ENCODE results near the gene KLHL36. TPM values are rescaled to one million over a fixed set of nuclear protein-coding genes. Genes with fewer than 3 reads are reported as not detected.

KLHL36 gene
- total and polyA plus RNA-seq, 5 donors from 2014 or later: 28.1 to 86.0 (median 38.4) TPM

GRCh38 chr16:84650062-84650991 lies 2.0 kb downstream of the KLHL36 start:
- peak overlapping the region; percentile 80 to 89 (median 86) for H3K4me3 Mint-ChIP-seq
- Histone ChIP-seq H3K4me3 (ENCODE audit: low read depth, low read length) (no peak overlapping the region), H3K4me1 (ENCODE audit: control insufficient read depth, insufficient read depth, low read length, poor library complexity, severe bottlenecking) (peaks cover 48% of the 10 kb centered on the region), H3K27ac (ENCODE audit: insufficient read depth, low read length, poor library complexity, severe bottlenecking) (peak overlapping the region; percentile 69), H3K36me3 (ENCODE audit: control insufficient read depth, insufficient read depth, low read length) (peaks cover 24% of the 10 kb centered on the region), H3K9me3 (ENCODE audit: control insufficient read depth in 2 of 2, low read length in 2 of 2) (no peaks in the 10 kb centered on the region), H3K27me3 (ENCODE audit: control insufficient read depth, insufficient read depth, low read length) (no peaks in the 10 kb centered on the region)
- peaks cover 15 to 66% (median 41%) of the 10 kb centered on the region in 4 donors for H3K4me1 Mint-ChIP-seq
- H3K9me3 Mint-ChIP-seq: no peaks in the 10 kb centered on the region
- H3K36me3 Mint-ChIP-seq: peaks cover 33% of the 10 kb centered on the region
- DNase-seq: no peak
- H3K27me3 Mint-ChIP-seq: peaks cover 11% of the 10 kb centered on the region
- peak overlapping the region; percentile 44 to 79 (median 65) for H3K27ac Mint-ChIP-seq
- no peak for ATAC-seq (ENCODE audit: low read depth in 2 of 2)

GRCh38 chr16:84652566-84652965 lies 4.3 kb downstream of the KLHL36 start:
- peaks cover 37% of the 10 kb centered on the region for H3K36me3 Mint-ChIP-seq
- Histone ChIP-seq H3K27ac (ENCODE audit: insufficient read depth, low read length, poor library complexity, severe bottlenecking) (peak overlapping the region; percentile 31), H3K4me3 (ENCODE audit: low read depth, low read length) (no peak overlapping the region), H3K4me1 (ENCODE audit: control insufficient read depth, insufficient read depth, low read length, poor library complexity, severe bottlenecking) (peaks cover 61% of the 10 kb centered on the region), H3K36me3 (ENCODE audit: control insufficient read depth, insufficient read depth, low read length) (peaks cover 33% of the 10 kb centered on the region), H3K27me3 (ENCODE audit: control insufficient read depth, insufficient read depth, low read length) (no peaks in the 10 kb centered on the region), H3K9me3 (ENCODE audit: control insufficient read depth in 2 of 2, low read length in 2 of 2) (no peaks in the 10 kb centered on the region)
- H3K4me1 Mint-ChIP-seq: peaks cover 15 to 78% (median 45%) of the 10 kb centered on the region in 4 donors
- peak overlapping the region; percentile 15 to 88 (median 42) for H3K4me3 Mint-ChIP-seq
- ATAC-seq (ENCODE audit: low read depth in 2 of 2) (no peak), DNase-seq (peak in 2 of 3 donors; percentile 22 to 68)
- peaks cover 4% of the 10 kb centered on the region for H3K27me3 Mint-ChIP-seq
- peak overlapping the region; percentile 48 to 83 (median 74) for H3K27ac Mint-ChIP-seq
- no peaks in the 10 kb centered on the region for H3K9me3 Mint-ChIP-seq

DNA sequence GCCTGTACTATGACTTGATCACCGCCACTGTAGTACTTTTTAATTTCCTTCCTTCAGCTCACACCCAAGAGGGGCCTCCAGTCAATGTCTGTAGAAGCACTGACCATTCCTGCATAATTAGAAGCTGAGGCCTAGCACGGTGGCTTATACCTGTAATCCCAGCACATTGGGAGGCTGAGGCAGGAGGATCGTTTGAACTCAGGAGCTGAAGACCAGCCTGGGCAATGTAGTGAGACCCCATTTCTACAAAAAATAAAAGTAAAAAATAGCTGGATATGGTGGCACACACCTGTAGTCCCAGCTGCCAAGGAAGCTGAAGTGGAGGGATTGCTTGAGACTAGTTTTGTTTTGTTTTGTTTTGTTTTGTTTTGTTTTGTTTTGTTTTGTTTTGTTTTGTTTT lies 5.9 kb downstream of the KLHL36 start:
- H3K27me3 Mint-ChIP-seq: no peaks in the 10 kb centered on the region
- Histone ChIP-seq H3K36me3 (ENCODE audit: control insufficient read depth, insufficient read depth, low read length) (peaks cover 48% of the 10 kb centered on the region), H3K9me3 (ENCODE audit: control insufficient read depth in 2 of 2, low read length in 2 of 2) (no peaks in the 10 kb centered on the region), H3K27me3 (ENCODE audit: control insufficient read depth, insufficient read depth, low read length) (no peaks in the 10 kb centered on the region), H3K4me3 (ENCODE audit: low read depth, low read length) (no peak overlapping the region), H3K27ac (ENCODE audit: insufficient read depth, low read length, poor library complexity, severe bottlenecking) (no peak overlapping the region), H3K4me1 (ENCODE audit: control insufficient read depth, insufficient read depth, low read length, poor library complexity, severe bottlenecking) (peaks cover 54% of the 10 kb centered on the region)
- H3K9me3 Mint-ChIP-seq: no peaks in the 10 kb centered on the region
- no peak for DNase-seq
- ATAC-seq (ENCODE audit: low read depth in 2 of 2): no peak
- H3K36me3 Mint-ChIP-seq: peaks cover 41% of the 10 kb centered on the region
- H3K27ac Mint-ChIP-seq: peak overlapping the region in 1 of 3 donors; percentile 83
- H3K4me1 Mint-ChIP-seq: peaks cover 15 to 87% (median 43%) of the 10 kb centered on the region in 4 donors
- peak overlapping the region in 2 of 4 donors; percentile 38 to 46 for H3K4me3 Mint-ChIP-seq

GRCh38 chr16:84654998-84655397 lies 6.7 kb downstream of the KLHL36 start:
- Mint-ChIP-seq H3K27ac (peak overlapping the region; percentile 67 to 84 (median 77)), H3K36me3 (peaks cover 45% of the 10 kb centered on the region), H3K4me1 (peaks cover 15 to 80% (median 43%) of the 10 kb centered on the region in 4 donors), H3K4me3 (peak overlapping the region in 1 of 4 donors; percentile 22), H3K27me3 (no peaks in the 10 kb centered on the region), H3K9me3 (no peaks in the 10 kb centered on the region)
- ATAC-seq (ENCODE audit: low read depth in 2 of 2) (no peak), DNase-seq (no peak)
- Histone ChIP-seq H3K9me3 (ENCODE audit: control insufficient read depth in 2 of 2, low read length in 2 of 2) (no peaks in the 10 kb centered on the region), H3K4me3 (ENCODE audit: low read depth, low read length) (no peak overlapping the region), H3K27me3 (ENCODE audit: control insufficient read depth, insufficient read depth, low read length) (no peaks in the 10 kb centered on the region), H3K4me1 (ENCODE audit: control insufficient read depth, insufficient read depth, low read length, poor library complexity, severe bottlenecking) (peaks cover 46% of the 10 kb centered on the region), H3K36me3 (ENCODE audit: control insufficient read depth, insufficient read depth, low read length) (peaks cover 55% of the 10 kb centered on the region), H3K27ac (ENCODE audit: insufficient read depth, low read length, poor library complexity, severe bottlenecking) (no peak overlapping the region)

GRCh38 chr16:84656649-84657048 lies 8.3 kb downstream of the KLHL36 start:
- peak in 1 of 2 donors; percentile 57 for ATAC-seq (ENCODE audit: low read depth in 2 of 2)
- Mint-ChIP-seq H3K4me1 (peaks cover 7 to 69% (median 32%) of the 10 kb centered on the region in 4 donors), H3K36me3 (peaks cover 46% of the 10 kb centered on the region), H3K4me3 (peak overlapping the region in 2 of 4 donors; percentile 62 to 64), H3K9me3 (no peaks in the 10 kb centered on the region), H3K27ac (peak overlapping the region in 2 of 3 donors; percentile 9 to 84), H3K27me3 (no peaks in the 10 kb centered on the region)
- H3K27me3 ChIP-seq (ENCODE audit: control insufficient read depth, insufficient read depth, low read length): no peaks in the 10 kb centered on the region
- DNase-seq: peak in 1 of 3 donors; percentile 49
- H3K9me3 ChIP-seq (ENCODE audit: control insufficient read depth in 2 of 2, low read length in 2 of 2): no peaks in the 10 kb centered on the region
- peaks cover 38% of the 10 kb centered on the region for H3K4me1 ChIP-seq (ENCODE audit: control insufficient read depth, insufficient read depth, low read length, poor library complexity, severe bottlenecking)
- H3K4me3 ChIP-seq (ENCODE audit: low read depth, low read length): peak overlapping the region; percentile 26
- H3K27ac ChIP-seq (ENCODE audit: insufficient read depth, low read length, poor library complexity, severe bottlenecking): peak overlapping the region; percentile 47
- peaks cover 63% of the 10 kb centered on the region for H3K36me3 ChIP-seq (ENCODE audit: control insufficient read depth, insufficient read depth, low read length)

- DNase-seq: no peak
- H3K36me3 Mint-ChIP-seq: peaks cover 46% of the 10 kb centered on the region
- Histone ChIP-seq H3K27me3 (ENCODE audit: control insufficient read depth, insufficient read depth, low read length) (no peaks in the 10 kb centered on the region), H3K4me3 (ENCODE audit: low read depth, low read length) (no peak overlapping the region), H3K4me1 (ENCODE audit: control insufficient read depth, insufficient read depth, low read length, poor library complexity, severe bottlenecking) (peaks cover 31% of the 10 kb centered on the region), H3K9me3 (ENCODE audit: control insufficient read depth in 2 of 2, low read length in 2 of 2) (no peaks in the 10 kb centered on the region), H3K36me3 (ENCODE audit: control insufficient read depth, insufficient read depth, low read length) (peaks cover 66% of the 10 kb centered on the region), H3K27ac (ENCODE audit: insufficient read depth, low read length, poor library complexity, severe bottlenecking) (no peak overlapping the region)
- peaks cover 4 to 62% (median 28%) of the 10 kb centered on the region in 4 donors for H3K4me1 Mint-ChIP-seq
- H3K9me3 Mint-ChIP-seq: no peaks in the 10 kb centered on the region
- H3K27ac Mint-ChIP-seq: peak overlapping the region in 1 of 3 donors; percentile 9
- peak overlapping the region in 1 of 4 donors; percentile 39 for H3K4me3 Mint-ChIP-seq
- no peak for ATAC-seq (ENCODE audit: low read depth in 2 of 2)
- no peaks in the 10 kb centered on the region for H3K27me3 Mint-ChIP-seq
Observed at GRCh38 chr16:84657229-84657837, 9.0 kb downstream of the KLHL36 start.

- Histone ChIP-seq H3K27me3 (ENCODE audit: control insufficient read depth, insufficient read depth, low read length) (no peaks in the 10 kb centered on the region), H3K9me3 (ENCODE audit: control insufficient read depth in 2 of 2, low read length in 2 of 2) (no peaks in the 10 kb centered on the region), H3K36me3 (ENCODE audit: control insufficient read depth, insufficient read depth, low read length) (peaks cover 71% of the 10 kb centered on the region), H3K4me1 (ENCODE audit: control insufficient read depth, insufficient read depth, low read length, poor library complexity, severe bottlenecking) (peaks cover 19% of the 10 kb centered on the region), H3K27ac (ENCODE audit: insufficient read depth, low read length, poor library complexity, severe bottlenecking) (no peak overlapping the region), H3K4me3 (ENCODE audit: low read depth, low read length) (no peak overlapping the region)
- H3K27ac Mint-ChIP-seq: peak overlapping the region in 1 of 3 donors; percentile 41
- H3K27me3 Mint-ChIP-seq: no peaks in the 10 kb centered on the region
- peaks cover 41% of the 10 kb centered on the region for H3K36me3 Mint-ChIP-seq
- no peaks in the 10 kb centered on the region for H3K9me3 Mint-ChIP-seq
- H3K4me3 Mint-ChIP-seq: no peak overlapping the region
- ATAC-seq (ENCODE audit: low read depth in 2 of 2): no peak
- H3K4me1 Mint-ChIP-seq: peaks cover 4 to 53% (median 19%) of the 10 kb centered on the region in 4 donors
- DNase-seq: no peak
Observed at GRCh38 chr16:84658690-84659089, 10.4 kb downstream of the KLHL36 start.

Measured in CD4-positive, CD25-positive, alpha-beta regulatory T cell (primary cell).